ENCODE data around the gene TGFB1.
"Not testable (repeated sequence)": the region's sequence is repeated elsewhere in the genome, so short reads cannot be mapped to it uniquely, and the experiment has no call there.

Gene TGFB1

GRCh38 chr19:41295499-41295898, 58.2 kb downstream of the TGFB1 start:
- Histone ChIP-seq H3K27me3 (ENCODE audit: control insufficient read depth, insufficient read depth, low read length) (no peaks in the 10 kb centered on the region), H3K36me3 (ENCODE audit: control insufficient read depth, low read depth, low read length) (peaks cover 98% of the 10 kb centered on the region), H3K9ac (ENCODE audit: low read length) (no peak overlapping the region), H3K27ac (ENCODE audit: low read length) (no peak overlapping the region), H3K9me3 (ENCODE audit: control insufficient read depth, low read depth, low read length) (no peaks in the 10 kb centered on the region), H3K4me1 (ENCODE audit: control insufficient read depth, low read depth, low read length) (no peaks in the 10 kb centered on the region), H3K4me3 (ENCODE audit: low read length) (no peak overlapping the region)

- Histone ChIP-seq H3K4me3 (ENCODE audit: low read length) (no peak overlapping the region), H3K9ac (ENCODE audit: low read length) (no peak overlapping the region), H3K27ac (ENCODE audit: low read length) (no peak overlapping the region), H3K4me1 (ENCODE audit: control insufficient read depth, low read depth, low read length) (peaks cover under 1% of the 10 kb centered on the region), H3K27me3 (ENCODE audit: control insufficient read depth, insufficient read depth, low read length) (no peaks in the 10 kb centered on the region), H3K9me3 (ENCODE audit: control insufficient read depth, low read depth, low read length) (no peaks in the 10 kb centered on the region), H3K36me3 (ENCODE audit: control insufficient read depth, low read depth, low read length) (peaks cover 97% of the 10 kb centered on the region)
These were observed 59.3 kb downstream of the TGFB1 start for GRCh38 chr19:41294393-41294792.

DNA sequence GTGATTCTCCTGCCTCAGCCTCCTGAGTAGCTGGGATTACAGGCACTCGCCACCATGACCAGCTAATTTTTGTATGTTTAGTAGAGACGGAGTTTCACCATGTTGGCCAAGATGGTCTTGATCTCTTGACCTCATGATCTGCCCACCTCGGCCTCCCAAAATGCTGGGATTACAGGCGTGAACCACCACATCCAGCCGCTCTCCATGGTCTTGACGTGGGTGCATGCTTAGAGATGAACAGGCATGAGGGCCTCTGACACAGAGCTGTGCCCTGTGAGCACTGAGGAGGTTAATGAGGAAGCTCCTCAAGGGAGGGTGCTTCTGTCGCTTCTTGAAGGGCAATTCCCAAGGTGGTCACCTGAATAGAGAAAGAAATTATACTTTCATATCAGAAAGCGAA, 63.9 kb downstream of the TGFB1 start:
- H3K4me3 ChIP-seq (ENCODE audit: low read length); H3K27ac ChIP-seq (ENCODE audit: low read length); H3K27me3 ChIP-seq (ENCODE audit: control insufficient read depth, insufficient read depth, low read length); H3K9ac ChIP-seq (ENCODE audit: low read length); H3K9me3 ChIP-seq (ENCODE audit: control insufficient read depth, low read depth, low read length): not testable (repeated sequence)
- Histone ChIP-seq H3K4me1 (ENCODE audit: control insufficient read depth, low read depth, low read length) (peaks cover 13% of the 10 kb centered on the region), H3K36me3 (ENCODE audit: control insufficient read depth, low read depth, low read length) (peaks cover 83% of the 10 kb centered on the region)

DNA sequence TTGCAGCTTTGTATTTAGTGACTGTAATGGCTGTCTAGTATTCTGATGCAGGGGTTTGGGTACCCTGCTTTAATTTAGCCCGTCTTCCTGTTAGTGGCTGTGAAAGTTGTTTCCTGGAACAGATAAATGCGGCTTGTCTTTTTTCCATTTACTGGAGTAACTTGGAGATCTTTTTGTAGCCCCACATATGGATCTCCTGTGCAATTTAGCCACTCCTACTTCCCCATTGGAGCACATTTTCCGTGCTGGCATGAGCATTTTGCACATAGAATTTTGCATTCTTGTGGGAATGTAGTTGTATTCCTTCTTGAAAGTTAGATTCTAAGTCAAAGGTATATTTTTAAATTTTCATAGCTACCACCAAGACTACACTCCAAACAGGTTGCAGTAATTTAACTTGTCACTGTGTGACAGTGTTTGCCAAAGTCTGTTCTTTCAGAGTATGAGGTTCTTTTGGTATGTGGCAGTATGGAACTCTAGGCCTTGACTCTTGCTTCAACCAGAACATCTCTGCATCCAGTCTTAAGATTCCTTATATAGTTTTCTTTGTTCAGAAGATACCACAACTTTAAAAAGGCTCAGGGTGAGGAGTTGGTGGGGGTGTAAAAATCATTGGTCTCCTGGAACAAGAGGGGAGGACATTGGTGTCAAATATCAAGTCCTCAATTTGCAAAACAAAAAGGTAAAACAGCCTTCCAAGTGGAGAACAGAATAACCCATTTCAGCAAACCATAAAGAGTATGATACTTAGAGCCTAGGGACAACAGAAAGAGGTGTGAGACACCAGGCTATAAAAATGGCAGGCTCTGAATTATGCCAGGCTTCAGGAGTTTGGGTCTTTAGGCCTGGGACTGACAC, 64.8 kb downstream of the TGFB1 start:
- no peak overlapping the region for H3K4me3 ChIP-seq (ENCODE audit: low read length)
- peaks cover 13% of the 10 kb centered on the region for H3K4me1 ChIP-seq (ENCODE audit: control insufficient read depth, low read depth, low read length)
- H3K9ac ChIP-seq (ENCODE audit: low read length): no peak overlapping the region
- no peak overlapping the region for H3K27ac ChIP-seq (ENCODE audit: low read length)
- H3K27me3 ChIP-seq (ENCODE audit: control insufficient read depth, insufficient read depth, low read length): no peaks in the 10 kb centered on the region
- H3K9me3 ChIP-seq (ENCODE audit: control insufficient read depth, low read depth, low read length): no peaks in the 10 kb centered on the region
- peaks cover 82% of the 10 kb centered on the region for H3K36me3 ChIP-seq (ENCODE audit: control insufficient read depth, low read depth, low read length)

Measured in iPS-18a (cell line).